ENCODE data around the gene ARCN1. TPM values are rescaled to one million over a fixed set of nuclear protein-coding genes. Genes with fewer than 3 reads are reported as not detected.

Gene ARCN1
- total RNA-seq, 1 donor from 2014 or later = 140 TPM

DNA sequence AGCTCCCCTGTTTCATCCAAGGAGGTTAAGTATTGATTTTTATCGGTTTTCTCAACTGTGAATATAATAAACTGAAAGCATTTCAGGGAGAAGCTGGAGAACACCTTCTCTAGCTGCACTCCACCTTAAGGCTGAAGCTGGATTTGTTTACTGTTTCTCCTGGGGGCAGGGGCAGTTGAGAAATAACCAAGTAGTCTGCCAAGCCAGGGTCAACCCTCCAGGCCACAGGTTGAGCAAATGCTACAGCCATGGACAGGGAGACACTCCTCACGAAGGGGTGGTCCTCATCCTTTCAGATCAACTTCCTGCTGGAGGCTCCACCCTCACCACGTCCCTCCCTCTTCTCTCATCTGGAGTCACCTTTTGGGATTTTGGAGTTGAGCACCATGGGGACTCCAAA is 45.1 kb upstream of the ARCN1 start, which contains the start of gene TTC36:
TSS of gene TTC36 (plus strand) at position 366 of the 400 bp plus-strand sequence. CDS start at position 387, 21 bp downstream.
- H3K9me3 Mint-ChIP-seq = no peaks in the 10 kb centered on the region
- H3K27ac Mint-ChIP-seq = peak within 1 kb of the TSS; percentile 61
- no peak for DNase-seq (ENCODE audit: low spot score in 2 of 2, unreplicated experiment in 2 of 2)
- no peak within 1 kb of the TSS for H3K4me3 Mint-ChIP-seq
- H3K36me3 Mint-ChIP-seq = peaks cover 7% of the 10 kb centered on the region
- H3K27me3 Mint-ChIP-seq (ENCODE audit: low read depth) = no peaks in the 10 kb centered on the region
- TF ChIP-seq, protein P1, sequence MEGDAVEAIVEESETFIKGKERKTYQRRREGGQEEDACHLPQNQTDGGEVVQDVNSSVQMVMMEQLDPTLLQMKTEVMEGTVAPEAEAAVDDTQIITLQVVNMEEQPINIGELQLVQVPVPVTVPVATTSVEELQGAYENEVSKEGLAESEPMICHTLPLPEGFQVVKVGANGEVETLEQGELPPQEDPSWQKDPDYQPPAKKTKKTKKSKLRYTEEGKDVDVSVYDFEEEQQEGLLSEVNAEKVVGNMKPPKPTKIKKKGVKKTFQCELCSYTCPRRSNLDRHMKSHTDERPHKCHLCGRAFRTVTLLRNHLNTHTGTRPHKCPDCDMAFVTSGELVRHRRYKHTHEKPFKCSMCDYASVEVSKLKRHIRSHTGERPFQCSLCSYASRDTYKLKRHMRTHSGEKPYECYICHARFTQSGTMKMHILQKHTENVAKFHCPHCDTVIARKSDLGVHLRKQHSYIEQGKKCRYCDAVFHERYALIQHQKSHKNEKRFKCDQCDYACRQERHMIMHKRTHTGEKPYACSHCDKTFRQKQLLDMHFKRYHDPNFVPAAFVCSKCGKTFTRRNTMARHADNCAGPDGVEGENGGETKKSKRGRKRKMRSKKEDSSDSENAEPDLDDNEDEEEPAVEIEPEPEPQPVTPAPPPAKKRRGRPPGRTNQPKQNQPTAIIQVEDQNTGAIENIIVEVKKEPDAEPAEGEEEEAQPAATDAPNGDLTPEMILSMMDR (IDR thresholded peaks at IDR 0.05; ENCODE audit: unreplicated experiment) = no peak
- H3K4me1 Mint-ChIP-seq = peaks cover 24% of the 10 kb centered on the region

DNA sequence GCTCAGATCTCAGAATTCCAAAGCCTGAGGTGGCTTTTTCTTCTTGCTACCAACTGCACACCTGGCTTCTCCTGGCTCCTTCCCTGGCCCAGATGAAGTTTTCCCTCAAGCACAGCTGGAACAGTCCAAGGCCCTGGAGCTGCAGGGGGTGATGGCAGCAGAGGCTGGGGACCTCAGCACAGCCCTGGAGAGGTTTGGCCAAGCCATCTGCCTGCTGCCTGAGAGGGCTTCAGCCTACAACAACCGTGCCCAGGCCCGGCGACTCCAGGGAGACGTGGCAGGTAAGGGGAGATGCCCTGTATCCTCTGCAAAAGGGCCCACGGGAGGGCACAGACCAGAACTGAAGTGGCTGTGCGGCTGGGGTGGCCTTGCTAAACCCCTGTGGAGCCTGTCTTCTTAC is 43.7 kb upstream of the ARCN1 start:
- TF ChIP-seq, protein P1 (IDR thresholded peaks at IDR 0.05; ENCODE audit: unreplicated experiment) = no peak
- no peak overlapping the region for H3K27ac Mint-ChIP-seq
- H3K9me3 Mint-ChIP-seq = no peaks in the 10 kb centered on the region
- H3K4me1 Mint-ChIP-seq = peaks cover 24% of the 10 kb centered on the region
- DNase-seq (ENCODE audit: low spot score in 2 of 2, unreplicated experiment in 2 of 2) = no peak
- peaks cover 4% of the 10 kb centered on the region for H3K36me3 Mint-ChIP-seq
- H3K27me3 Mint-ChIP-seq (ENCODE audit: low read depth) = no peaks in the 10 kb centered on the region
- H3K4me3 Mint-ChIP-seq = no peak overlapping the region

DNA sequence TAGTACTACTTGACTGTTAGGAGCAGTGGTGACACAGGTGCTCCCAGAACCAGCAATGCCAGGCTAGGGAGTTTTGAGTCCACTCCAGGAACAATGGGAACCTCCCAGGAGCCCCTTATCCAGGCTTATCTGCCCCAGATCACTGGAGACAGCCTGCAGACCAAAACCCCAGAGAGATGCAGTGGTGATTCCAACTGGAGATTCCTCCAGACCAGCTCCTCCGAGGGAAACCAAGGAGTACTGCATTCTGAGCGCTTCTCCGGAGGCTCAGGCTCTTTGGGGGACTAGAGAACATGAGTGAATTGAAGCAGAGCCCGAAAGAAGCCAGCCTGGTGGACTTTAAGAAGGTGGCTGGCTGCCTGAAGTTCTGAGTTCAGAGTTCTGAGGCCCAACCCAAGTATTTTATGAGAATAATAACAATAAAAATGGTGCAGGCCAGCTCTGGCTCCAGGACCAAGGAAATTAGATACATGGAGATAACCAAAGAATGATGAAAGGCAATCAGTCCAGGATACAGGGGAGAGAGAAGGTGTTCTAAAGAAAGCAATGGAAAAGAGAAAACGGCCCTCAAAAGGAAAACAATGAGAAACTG is 42.5 kb upstream of the ARCN1 start:
- H3K9me3 Mint-ChIP-seq = no peaks in the 10 kb centered on the region
- TF ChIP-seq, protein P1 (IDR thresholded peaks at IDR 0.05; ENCODE audit: unreplicated experiment) = no peak
- no peak for DNase-seq (ENCODE audit: low spot score in 2 of 2, unreplicated experiment in 2 of 2)
- peaks cover 2% of the 10 kb centered on the region for H3K36me3 Mint-ChIP-seq
- no peaks in the 10 kb centered on the region for H3K27me3 Mint-ChIP-seq (ENCODE audit: low read depth)
- peaks cover 24% of the 10 kb centered on the region for H3K4me1 Mint-ChIP-seq
- H3K27ac Mint-ChIP-seq = peak overlapping the region; percentile 81
- peak overlapping the region; percentile 93 for H3K4me3 Mint-ChIP-seq

DNA sequence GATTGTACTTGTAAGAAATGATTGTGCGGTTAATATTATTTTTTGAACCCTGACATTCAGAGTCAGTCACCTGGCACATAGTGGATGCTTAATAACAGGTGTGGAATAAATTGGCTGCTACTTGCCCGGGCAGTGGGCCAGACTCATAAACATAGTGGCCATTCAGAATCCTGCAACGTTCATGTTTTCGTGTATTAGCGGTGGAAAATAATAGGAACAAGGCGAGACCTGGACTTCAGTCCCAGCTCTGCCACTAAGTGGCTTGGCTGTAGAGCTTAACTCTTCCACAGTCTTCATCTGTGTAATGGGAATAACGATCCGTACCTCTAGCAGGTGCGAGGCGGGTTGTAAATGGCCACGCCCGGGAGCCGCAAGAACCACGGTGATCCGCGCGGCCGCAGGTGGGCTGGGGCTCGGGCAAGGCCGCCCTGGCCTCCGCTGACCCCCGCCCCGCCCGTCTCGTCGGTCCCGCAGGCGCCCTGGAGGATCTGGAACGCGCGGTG is 42.0 kb upstream of the ARCN1 start:
- TF ChIP-seq, protein P1 (IDR thresholded peaks at IDR 0.05; ENCODE audit: unreplicated experiment) = no peak
- H3K27ac Mint-ChIP-seq = peak overlapping the region; percentile 81

DNA sequence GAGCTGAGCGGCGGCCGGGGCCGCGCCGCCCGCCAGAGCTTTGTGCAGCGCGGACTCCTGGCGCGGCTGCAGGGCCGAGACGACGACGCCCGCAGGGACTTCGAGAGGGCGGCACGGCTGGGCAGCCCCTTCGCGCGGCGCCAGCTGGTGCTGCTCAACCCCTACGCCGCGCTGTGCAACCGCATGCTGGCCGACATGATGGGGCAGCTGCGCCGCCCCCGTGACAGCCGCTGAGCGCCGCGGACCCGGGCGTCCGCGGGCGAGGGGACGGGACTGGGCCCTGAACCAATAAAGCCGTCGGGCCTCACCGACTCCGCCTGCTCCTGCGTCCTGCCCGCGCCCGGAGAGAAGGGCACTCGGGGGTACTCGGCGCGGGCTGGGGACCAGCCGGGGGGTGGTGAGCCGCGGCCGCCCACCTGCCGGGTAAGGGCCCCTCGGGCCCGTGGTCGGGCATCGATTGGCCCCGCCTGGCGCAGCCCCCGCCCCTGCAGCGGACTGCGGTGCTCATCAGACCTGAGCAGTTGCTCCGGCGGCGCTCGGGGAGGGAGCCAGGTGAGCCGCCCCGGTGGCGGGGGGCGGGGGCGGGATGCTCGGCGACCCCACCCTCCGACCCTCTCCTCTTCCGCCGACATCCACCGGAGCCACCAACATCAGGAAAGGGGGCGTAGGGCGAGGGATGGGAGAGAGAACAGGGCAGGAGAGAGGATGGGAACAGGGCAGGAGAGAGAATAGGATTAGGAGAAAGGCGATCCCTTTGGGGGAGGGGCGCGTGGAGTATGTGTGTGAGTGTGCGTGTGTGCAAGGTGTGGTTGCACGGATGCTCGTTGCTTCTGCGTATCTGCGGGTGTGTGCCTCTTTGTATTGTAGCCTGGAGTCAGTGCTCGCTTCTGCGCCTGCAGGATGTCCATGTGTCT is 41.3 kb upstream of the ARCN1 start, which contains the start of gene TMEM25:
TSS of gene TMEM25 (plus strand) at position 510 of the 914 bp plus-strand sequence. CDS start 610 bp downstream, outside the sequence.
- Mint-ChIP-seq H3K27ac (peak within 1 kb of the TSS; percentile 94), H3K4me3 (peak within 1 kb of the TSS; percentile 93), H3K9me3 (no peaks in the 10 kb centered on the region), H3K27me3 (ENCODE audit: low read depth) (no peaks in the 10 kb centered on the region), H3K4me1 (peaks cover 24% of the 10 kb centered on the region), H3K36me3 (peaks cover 8% of the 10 kb centered on the region)
- TF ChIP-seq, protein P1 (IDR thresholded peaks at IDR 0.05; ENCODE audit: unreplicated experiment) = no peak
- DNase-seq (ENCODE audit: low spot score in 2 of 2, unreplicated experiment in 2 of 2) = peak; percentile 59 to 77

More for the DNA sequence above, 42.0 kb upstream of the ARCN1 start:
- peaks cover 6% of the 10 kb centered on the region for H3K36me3 Mint-ChIP-seq
- peak overlapping the region; percentile 93 for H3K4me3 Mint-ChIP-seq
- peaks cover 24% of the 10 kb centered on the region for H3K4me1 Mint-ChIP-seq
- no peaks in the 10 kb centered on the region for H3K9me3 Mint-ChIP-seq
- no peak for DNase-seq (ENCODE audit: low spot score in 2 of 2, unreplicated experiment in 2 of 2)
- H3K27me3 Mint-ChIP-seq (ENCODE audit: low read depth) = no peaks in the 10 kb centered on the region
